Measurements from ENCODE around the gene FTMT. TPM values are rescaled to one million over a fixed set of nuclear protein-coding genes. Genes with fewer than 3 reads are reported as not detected.

FTMT gene
- total RNA-seq, 2 experiments from 2014 or later: not detected

DNA sequence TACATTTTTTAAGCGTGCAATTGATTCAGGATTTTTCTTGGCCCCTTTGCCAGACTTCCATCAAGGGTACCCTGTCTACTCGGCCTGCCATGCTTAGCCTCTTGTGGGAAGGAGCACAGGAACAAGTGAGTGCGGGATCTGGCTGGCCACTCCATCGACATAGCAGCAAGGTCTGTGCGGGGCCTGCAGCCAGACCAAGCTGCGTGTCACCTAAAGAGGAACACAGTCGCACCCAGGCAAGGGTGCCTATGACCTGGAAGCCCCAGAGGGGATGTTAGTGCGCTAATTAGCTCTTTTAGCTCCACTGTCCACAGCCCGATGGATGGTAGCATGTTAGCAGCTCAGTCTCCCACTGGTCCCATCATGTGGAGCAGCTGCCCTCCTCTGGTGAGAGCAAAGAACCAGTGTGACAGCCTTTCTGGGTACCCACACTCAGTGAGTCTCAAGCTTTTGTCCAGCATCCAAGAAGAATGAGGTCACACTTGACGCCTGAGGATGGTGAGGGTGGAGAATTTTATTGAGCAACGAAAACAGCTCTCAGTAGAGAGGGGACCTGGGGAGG is 38.7 kb downstream of the FTMT start:
- H3K27ac ChIP-seq (ENCODE audit: low read depth, low read length, poor library complexity, severe bottlenecking): no peak overlapping the region
- H3K79me2 ChIP-seq (ENCODE audit: insufficient read depth, low read depth, low read length): no peaks in the 10 kb centered on the region
- H3K9me2 ChIP-seq (ENCODE audit: insufficient read depth, low read length): no peaks in the 10 kb centered on the region
- no peak overlapping the region for H2AFZ ChIP-seq (ENCODE audit: low read length)
- ChIA-PET POLR2A (interaction anchor here (1.0 to 1.8 kb wide), 2 partner anchors 9 to 16 kb away, joined by 3 to 4 read pairs; no protein-coding TSS in a partner anchor), CTCF (ENCODE audit: unreplicated experiment) (no interaction called here)
- no peaks in the 10 kb centered on the region for H3K9me3 ChIP-seq (ENCODE audit: low read length)
- DNase-seq (ENCODE audit: low spot score): no peak
- H4K20me1 ChIP-seq (ENCODE audit: insufficient read depth, low read length): no peaks in the 10 kb centered on the region
- no peak for TF ChIP-seq EZH2phosphoT487 (IDR thresholded peaks at IDR 0.05; ENCODE audit: borderline replicate concordance, low read depth, low read length)
- no peaks in the 10 kb centered on the region for H3K4me1 ChIP-seq (ENCODE audit: insufficient read depth, low read length, poor library complexity, severe bottlenecking)
- H3K4me2 ChIP-seq (ENCODE audit: low read length): no peak overlapping the region
- H3K36me3 ChIP-seq (ENCODE audit: insufficient read depth, low read length): no peaks in the 10 kb centered on the region
- BruUV-seq (replicated peaks): no TSS peak
- no peak overlapping the region for H3K4me3 ChIP-seq (ENCODE audit: low read depth, low read length, poor library complexity, severe bottlenecking)
- intact Hi-C loops (cut with micrococcal nuclease; ENCODE audit: unreplicated experiment): no loop called here

DNA sequence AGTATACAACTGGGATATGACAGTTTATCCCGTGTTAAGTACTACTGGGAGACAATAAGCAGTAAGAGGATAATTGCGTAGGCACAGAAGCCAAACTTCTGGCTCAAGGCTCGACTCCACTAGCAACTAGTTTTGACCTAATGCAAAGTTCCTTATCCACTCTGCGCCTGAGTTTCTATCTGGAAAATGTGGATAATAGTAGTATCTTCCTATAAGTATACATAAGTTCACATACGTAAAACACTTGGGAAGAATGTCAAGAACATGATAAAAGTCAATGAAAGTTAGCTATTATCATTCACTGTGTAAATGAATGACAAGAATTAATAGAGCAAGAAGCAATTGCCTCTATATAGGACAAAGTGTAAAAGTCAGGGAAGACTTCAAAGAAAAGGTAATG is 45.7 kb downstream of the FTMT start:
- Histone ChIP-seq H3K9me3 (ENCODE audit: low read length) (no peaks in the 10 kb centered on the region), H2AFZ (ENCODE audit: low read length) (no peak overlapping the region), H3K36me3 (ENCODE audit: insufficient read depth, low read length) (no peaks in the 10 kb centered on the region), H3K4me2 (ENCODE audit: low read length) (no peak overlapping the region), H3K4me1 (ENCODE audit: insufficient read depth, low read length, poor library complexity, severe bottlenecking) (no peaks in the 10 kb centered on the region), H4K20me1 (ENCODE audit: insufficient read depth, low read length) (no peaks in the 10 kb centered on the region), H3K4me3 (ENCODE audit: low read depth, low read length, poor library complexity, severe bottlenecking) (no peak overlapping the region), H3K9me2 (ENCODE audit: insufficient read depth, low read length) (no peaks in the 10 kb centered on the region), H3K27ac (ENCODE audit: low read depth, low read length, poor library complexity, severe bottlenecking) (no peak overlapping the region), H3K79me2 (ENCODE audit: insufficient read depth, low read depth, low read length) (no peaks in the 10 kb centered on the region)
- ChIA-PET POLR2A (no interaction called here), CTCF (ENCODE audit: unreplicated experiment) (no interaction called here)
- no peak for DNase-seq (ENCODE audit: low spot score)
- no TSS peak for BruUV-seq (replicated peaks)
- TF ChIP-seq, protein P1, sequence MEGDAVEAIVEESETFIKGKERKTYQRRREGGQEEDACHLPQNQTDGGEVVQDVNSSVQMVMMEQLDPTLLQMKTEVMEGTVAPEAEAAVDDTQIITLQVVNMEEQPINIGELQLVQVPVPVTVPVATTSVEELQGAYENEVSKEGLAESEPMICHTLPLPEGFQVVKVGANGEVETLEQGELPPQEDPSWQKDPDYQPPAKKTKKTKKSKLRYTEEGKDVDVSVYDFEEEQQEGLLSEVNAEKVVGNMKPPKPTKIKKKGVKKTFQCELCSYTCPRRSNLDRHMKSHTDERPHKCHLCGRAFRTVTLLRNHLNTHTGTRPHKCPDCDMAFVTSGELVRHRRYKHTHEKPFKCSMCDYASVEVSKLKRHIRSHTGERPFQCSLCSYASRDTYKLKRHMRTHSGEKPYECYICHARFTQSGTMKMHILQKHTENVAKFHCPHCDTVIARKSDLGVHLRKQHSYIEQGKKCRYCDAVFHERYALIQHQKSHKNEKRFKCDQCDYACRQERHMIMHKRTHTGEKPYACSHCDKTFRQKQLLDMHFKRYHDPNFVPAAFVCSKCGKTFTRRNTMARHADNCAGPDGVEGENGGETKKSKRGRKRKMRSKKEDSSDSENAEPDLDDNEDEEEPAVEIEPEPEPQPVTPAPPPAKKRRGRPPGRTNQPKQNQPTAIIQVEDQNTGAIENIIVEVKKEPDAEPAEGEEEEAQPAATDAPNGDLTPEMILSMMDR (conservative IDR thresholded peaks at IDR 0.05; ENCODE audit: low read length): no peak
- no peak for TF ChIP-seq EZH2phosphoT487 (IDR thresholded peaks at IDR 0.05; ENCODE audit: borderline replicate concordance, low read depth, low read length)
- intact Hi-C loops (cut with micrococcal nuclease; ENCODE audit: unreplicated experiment): no loop called here

DNA sequence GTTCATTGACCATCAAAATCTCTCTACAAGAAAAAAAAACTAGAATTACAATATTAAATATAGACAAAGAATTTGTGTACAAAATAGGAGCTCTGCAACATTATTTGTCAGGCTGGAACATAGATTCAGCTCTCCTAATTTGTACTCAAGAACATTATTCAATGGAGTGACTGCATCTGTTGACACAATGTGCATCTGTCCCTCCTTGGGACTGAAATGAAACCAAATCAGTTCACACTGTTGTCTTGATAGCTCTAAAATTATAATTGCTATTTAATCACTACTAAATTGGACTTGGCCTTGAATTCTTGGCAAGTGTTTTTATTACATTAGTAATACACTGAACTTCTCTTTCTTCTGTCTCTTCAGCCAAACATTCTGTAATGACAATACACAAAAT is 47.7 kb downstream of the FTMT start:
- DNase-seq (ENCODE audit: low spot score): no peak
- H3K79me2 ChIP-seq (ENCODE audit: insufficient read depth, low read depth, low read length): no peaks in the 10 kb centered on the region
- H4K20me1 ChIP-seq (ENCODE audit: insufficient read depth, low read length): no peaks in the 10 kb centered on the region
- no peaks in the 10 kb centered on the region for H3K36me3 ChIP-seq (ENCODE audit: insufficient read depth, low read length)
- H3K4me2 ChIP-seq (ENCODE audit: low read length): no peak overlapping the region
- TF ChIP-seq, protein P1 (conservative IDR thresholded peaks at IDR 0.05; ENCODE audit: low read length): no peak
- no peak for TF ChIP-seq EZH2phosphoT487 (IDR thresholded peaks at IDR 0.05; ENCODE audit: borderline replicate concordance, low read depth, low read length)
- ChIA-PET CTCF (ENCODE audit: unreplicated experiment) (no interaction called here), POLR2A (interaction anchor here (1.0 kb wide), 1 partner anchor 522 kb away, joined by 3 read pairs; no protein-coding TSS in a partner anchor)
- no peak overlapping the region for H3K27ac ChIP-seq (ENCODE audit: low read depth, low read length, poor library complexity, severe bottlenecking)
- no peak overlapping the region for H2AFZ ChIP-seq (ENCODE audit: low read length)
- no peaks in the 10 kb centered on the region for H3K9me3 ChIP-seq (ENCODE audit: low read length)
- intact Hi-C loops (cut with micrococcal nuclease; ENCODE audit: unreplicated experiment): no loop called here
- H3K4me3 ChIP-seq (ENCODE audit: low read depth, low read length, poor library complexity, severe bottlenecking): no peak overlapping the region
- no peaks in the 10 kb centered on the region for H3K4me1 ChIP-seq (ENCODE audit: insufficient read depth, low read length, poor library complexity, severe bottlenecking)
- BruUV-seq (replicated peaks): no TSS peak
- H3K9me2 ChIP-seq (ENCODE audit: insufficient read depth, low read length): no peaks in the 10 kb centered on the region

Other genes with a start within 250 kb of the FTMT start
- 10.6 and 12.9 TPM in 2 replicates for gene SRFBP1, start 110.1 kb downstream of the FTMT start, total RNA-seq (2014; rRNA removed; shearing (Covaris generic))
- 11.9 and 12.9 TPM in 2 replicates for gene SRFBP1, start 110.1 kb downstream of the FTMT start, total RNA-seq (2022)
- gene LOX, start 226.4 kb downstream of the FTMT start, total RNA-seq (2014; rRNA removed; shearing (Covaris generic)): not detected in 2 replicates
- gene LOX, start 226.4 kb downstream of the FTMT start, total RNA-seq (2022): not detected in 2 replicates